ENCODE results near the gene TSGA10IP. TPM values are rescaled to one million over a fixed set of nuclear protein-coding genes. Genes with fewer than 3 reads are reported as not detected.

The TSGA10IP gene
- total RNA-seq, 1 experiment from 2014 or later = not detected

- H3K4me3 ChIP-seq = no peak overlapping the region
- H3K4me2 ChIP-seq = peak overlapping the region; percentile 94
- H3K36me3 ChIP-seq (ENCODE audit: low read depth) = peaks cover 6% of the 10 kb centered on the region; the same call in 1 of the 2 replicates
Observed at GRCh38 chr11:65921033-65921555, 24.2 kb upstream of the TSGA10IP start.

GRCh38 chr11:65921876-65922275 is 23.4 kb upstream of the TSGA10IP start:
- ChIA-PET CTCF (interaction anchor here (0.5 kb wide), 1 partner anchor 18 kb away, joined by 9 read pairs; no protein-coding TSS in a partner anchor), POLR2A (ENCODE audit: unreplicated experiment) (interaction anchor here (0.6 kb wide), 1 partner anchor 50 kb away, joined by 3 read pairs; no protein-coding TSS in a partner anchor)
- no peak overlapping the region for H3K4me3 ChIP-seq
- peaks cover 32% of the 10 kb centered on the region for H3K79me2 ChIP-seq (ENCODE audit: low read depth)
- peaks cover 6% of the 10 kb centered on the region; the same call in 1 of the 2 replicates for H3K36me3 ChIP-seq (ENCODE audit: low read depth)
- H3K9me3 ChIP-seq (ENCODE audit: insufficient read depth, low read depth) = no peaks in the 10 kb centered on the region
- no peak overlapping the region for H3K4me2 ChIP-seq
- intact Hi-C loops (cut with micrococcal nuclease; ENCODE audit: unreplicated experiment) = no loop called here
- no peak overlapping the region for H3K27ac ChIP-seq
- H3K27me3 ChIP-seq (ENCODE audit: insufficient read depth, low read depth) = no peaks in the 10 kb centered on the region
- H3K9me2 ChIP-seq (ENCODE audit: insufficient read depth) = no peaks in the 10 kb centered on the region
- BruUV-seq (replicated peaks) = no TSS peak
- TF ChIP-seq, protein P1, sequence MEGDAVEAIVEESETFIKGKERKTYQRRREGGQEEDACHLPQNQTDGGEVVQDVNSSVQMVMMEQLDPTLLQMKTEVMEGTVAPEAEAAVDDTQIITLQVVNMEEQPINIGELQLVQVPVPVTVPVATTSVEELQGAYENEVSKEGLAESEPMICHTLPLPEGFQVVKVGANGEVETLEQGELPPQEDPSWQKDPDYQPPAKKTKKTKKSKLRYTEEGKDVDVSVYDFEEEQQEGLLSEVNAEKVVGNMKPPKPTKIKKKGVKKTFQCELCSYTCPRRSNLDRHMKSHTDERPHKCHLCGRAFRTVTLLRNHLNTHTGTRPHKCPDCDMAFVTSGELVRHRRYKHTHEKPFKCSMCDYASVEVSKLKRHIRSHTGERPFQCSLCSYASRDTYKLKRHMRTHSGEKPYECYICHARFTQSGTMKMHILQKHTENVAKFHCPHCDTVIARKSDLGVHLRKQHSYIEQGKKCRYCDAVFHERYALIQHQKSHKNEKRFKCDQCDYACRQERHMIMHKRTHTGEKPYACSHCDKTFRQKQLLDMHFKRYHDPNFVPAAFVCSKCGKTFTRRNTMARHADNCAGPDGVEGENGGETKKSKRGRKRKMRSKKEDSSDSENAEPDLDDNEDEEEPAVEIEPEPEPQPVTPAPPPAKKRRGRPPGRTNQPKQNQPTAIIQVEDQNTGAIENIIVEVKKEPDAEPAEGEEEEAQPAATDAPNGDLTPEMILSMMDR (conservative IDR thresholded peaks at IDR 0.05) = no peak
- no peak for TF ChIP-seq EZH2 (IDR thresholded peaks at IDR 0.05; ENCODE audit: low read depth)
- H2AFZ ChIP-seq = no peak overlapping the region
- DNase-seq = no peak
- H3F3A ChIP-seq (ENCODE audit: insufficient read depth, low read depth) = peaks cover 30% of the 10 kb centered on the region; the same call in 1 of the 2 replicates
- no peaks in the 10 kb centered on the region for H4K20me1 ChIP-seq (ENCODE audit: insufficient read depth)
- H3K4me1 ChIP-seq (replicated peaks; ENCODE audit: insufficient read depth) = peaks cover 24% of the 10 kb centered on the region

More at GRCh38 chr11:65921033-65921555, 24.2 kb upstream of the TSGA10IP start:
- no peak for DNase-seq
- Histone ChIP-seq H3K9me2 (ENCODE audit: insufficient read depth) (no peaks in the 10 kb centered on the region), H3K27me3 (ENCODE audit: insufficient read depth, low read depth) (no peaks in the 10 kb centered on the region), H4K20me1 (ENCODE audit: insufficient read depth) (no peaks in the 10 kb centered on the region), H2AFZ (no peak overlapping the region), H3F3A (ENCODE audit: insufficient read depth, low read depth) (peaks cover 38% of the 10 kb centered on the region; the same call in 1 of the 2 replicates), H3K4me1 (replicated peaks; ENCODE audit: insufficient read depth) (peaks cover 32% of the 10 kb centered on the region), H3K79me2 (ENCODE audit: low read depth) (peaks cover 40% of the 10 kb centered on the region), H3K9me3 (ENCODE audit: insufficient read depth, low read depth) (no peaks in the 10 kb centered on the region), H3K27ac (no peak overlapping the region)
- ChIA-PET POLR2A (ENCODE audit: unreplicated experiment) (interaction anchor here (0.7 kb wide), 1 partner anchor 20 kb away, joined by 3 read pairs; no protein-coding TSS in a partner anchor), CTCF (no interaction called here)
- intact Hi-C loops (cut with micrococcal nuclease; ENCODE audit: unreplicated experiment) = no loop called here
- no TSS peak for BruUV-seq (replicated peaks)
- no peak for TF ChIP-seq EZH2 (IDR thresholded peaks at IDR 0.05; ENCODE audit: low read depth)
- TF ChIP-seq, protein P1 (conservative IDR thresholded peaks at IDR 0.05) = no peak

- Histone ChIP-seq H3K36me3 (ENCODE audit: low read depth) (peaks cover 6% of the 10 kb centered on the region; the same call in 1 of the 2 replicates), H3K27me3 (ENCODE audit: insufficient read depth, low read depth) (no peaks in the 10 kb centered on the region), H3K4me3 (no peak overlapping the region), H3F3A (ENCODE audit: insufficient read depth, low read depth) (peaks cover 24% of the 10 kb centered on the region; the same call in 1 of the 2 replicates), H3K4me1 (replicated peaks; ENCODE audit: insufficient read depth) (peaks cover 17% of the 10 kb centered on the region), H3K9me3 (ENCODE audit: insufficient read depth, low read depth) (no peaks in the 10 kb centered on the region), H2AFZ (no peak overlapping the region), H3K4me2 (no peak overlapping the region), H4K20me1 (ENCODE audit: insufficient read depth) (no peaks in the 10 kb centered on the region), H3K9me2 (ENCODE audit: insufficient read depth) (no peaks in the 10 kb centered on the region), H3K27ac (no peak overlapping the region), H3K79me2 (ENCODE audit: low read depth) (peaks cover 25% of the 10 kb centered on the region)
- no peak for DNase-seq
- no TSS peak for BruUV-seq (replicated peaks)
- intact Hi-C loops (cut with micrococcal nuclease; ENCODE audit: unreplicated experiment) = no loop called here
- TF ChIP-seq, protein P1 (conservative IDR thresholded peaks at IDR 0.05) = no peak
- TF ChIP-seq EZH2 (IDR thresholded peaks at IDR 0.05; ENCODE audit: low read depth) = no peak
- ChIA-PET CTCF (no interaction called here), POLR2A (ENCODE audit: unreplicated experiment) (no interaction called here)
Observed at GRCh38 chr11:65922565-65922964, 22.7 kb upstream of the TSGA10IP start.

Data from PC-9 (cell line).